A673 (cell line): ENCODE measurements around the gene FCER1G. TPM values are rescaled to one million over a fixed set of nuclear protein-coding genes. Genes with fewer than 3 reads are reported as not detected.
"Not testable (repeated sequence)": the region's sequence is repeated elsewhere in the genome, so short reads cannot be mapped to it uniquely, and the experiment has no call there.

Source experiments
- BruUV-seq: library from RNA; stranded (reverse); fragments of 400-500 nt; replicated peaks from 2 replicates; lab custom pipeline; 2021; lab: Mats Ljungman, UMichigan
- CTCF ChIA-PET: fragments of 300-600 bp; sonication (Branson Sonifier 250); formaldehyde crosslinking; loops from one replicate; lab custom pipeline; 2022; ENCODE audit warnings: antibody characterized with exemption; lab: Charles Lee
- POLR2A ChIA-PET: fragments of 300-600 bp; sonication (Branson Sonifier 250); formaldehyde crosslinking; loops from one replicate; lab custom pipeline; 2022; ENCODE audit warnings: antibody characterized with exemption; ENCODE audit not compliant: low non-redundant PET; lab: Charles Lee
- DNase-seq: peaks from one replicate; pipeline ENCODE4 v3.0.0-alpha.2; 2015; ENCODE audit warnings: low spot score
- H3K27ac ChIP-seq: fragments of 200-600 bp; sonication (generic); 2 replicates; pipeline ENCODE4 v1.5.1; 2016; ENCODE audit warnings: mixed run types, low read depth, mild to moderate bottlenecking, mixed read lengths, antibody characterized with exemption, low read length; ENCODE audit not compliant: poor library complexity, severe bottlenecking
- H3K27me3 ChIP-seq: fragments of 200-600 bp; sonication (generic); replicated peaks from 2 replicates; pipeline ENCODE4 v1.6.1; 2017; ENCODE audit warnings: mixed run types, low read depth, mild to moderate bottlenecking, mixed read lengths, antibody characterized with exemption, low read length; ENCODE audit not compliant: insufficient read depth, poor library complexity
- H3K36me3 ChIP-seq: fragments of 200-600 bp; sonication (generic); 2 replicates; pipeline ENCODE4 v1.6.1; 2016; ENCODE audit warnings: mixed run types, mild to moderate bottlenecking, mixed read lengths, antibody characterized with exemption, low read length; ENCODE audit not compliant: insufficient read depth, poor library complexity, severe bottlenecking
- H3K4me1 ChIP-seq: fragments of 200-600 bp; sonication (generic); 2 replicates; pipeline ENCODE4 v1.6.1; 2017; ENCODE audit warnings: mixed run types, mild to moderate bottlenecking, mixed read lengths, antibody characterized with exemption, low read length; ENCODE audit not compliant: insufficient read depth, poor library complexity, severe bottlenecking
- H3K4me3 ChIP-seq: fragments of 200-600 bp; sonication (generic); 2 replicates; pipeline ENCODE4 v1.5.1; 2016; ENCODE audit warnings: low read depth, mixed run types, mild to moderate bottlenecking, mixed read lengths, low read length; ENCODE audit not compliant: poor library complexity, severe bottlenecking
- H3K9me3 ChIP-seq: fragments of 200-600 bp; sonication (generic); 2 replicates; pipeline ENCODE4 v1.6.1; 2016; ENCODE audit warnings: mixed run types, low read depth, mild to moderate bottlenecking, mixed read lengths, antibody characterized with exemption, low read length; ENCODE audit not compliant: poor library complexity, severe bottlenecking
- CTCF ChIP-seq: fragments of 300-800, 200-600 bp; sonication (generic); conservative IDR thresholded peaks from 2 replicates; pipeline ENCODE4 v1.5.1; 2017; ENCODE audit warnings: low read depth, mild to moderate bottlenecking, antibody characterized with exemption, low read length, moderate library complexity, mixed read lengths
- EZH2 ChIP-seq: fragments of 200-600 bp; sonication (generic); IDR thresholded peaks from 2 replicates; pipeline ENCODE4 v1.6.1; 2017; ENCODE audit warnings: borderline replicate concordance, low read depth, mild to moderate bottlenecking, mixed read lengths, antibody characterized with exemption, low read length; ENCODE audit not compliant: poor library complexity, severe bottlenecking
- intact Hi-C: fragments of 100-400 bp; cut with micrococcal nuclease; formaldehyde crosslinking; loops from one replicate; pipeline ENCODE4 v1.10.0; 2022; ENCODE audit not compliant: unreplicated experiment
- total RNA-seq: library from RNA; stranded (reverse); gene quantifications from 2 replicates; pipeline ENCODE4 v1.2.3, GENCODE V29; 2021

FCER1G gene
- total RNA-seq, 1 experiment from 2014 or later = 1.5 TPM

- TF ChIP-seq CTCF (no peak), EZH2 (no peak)
- ChIA-PET POLR2A (no interaction called here), CTCF (no interaction called here)
- H3K36me3 ChIP-seq = peaks cover 3% of the 10 kb centered on the region
- no peaks in the 10 kb centered on the region for H3K27me3 ChIP-seq
- no peak for DNase-seq
- peaks cover 1% of the 10 kb centered on the region for H3K4me1 ChIP-seq
- intact Hi-C loops = no loop called here
- no TSS peak for BruUV-seq
- no peak overlapping the region for H3K27ac ChIP-seq
- H3K9me3 ChIP-seq = no peaks in the 10 kb centered on the region
- no peak overlapping the region for H3K4me3 ChIP-seq
These were observed 4.9 kb downstream of the FCER1G start for GRCh38 chr1:161220002-161220401.

GRCh38 chr1:161222175-161223019 is 7.3 kb downstream of the FCER1G start:
- no TSS peak for BruUV-seq
- intact Hi-C loops = no loop called here
- Histone ChIP-seq H3K4me1 (peaks cover 13% of the 10 kb centered on the region), H3K36me3 (no peaks in the 10 kb centered on the region), H3K27me3 (no peaks in the 10 kb centered on the region), H3K9me3 (no peaks in the 10 kb centered on the region), H3K27ac (no peak overlapping the region), H3K4me3 (no peak overlapping the region)
- POLR2A ChIA-PET = no interaction called here
- CTCF ChIA-PET = no interaction called here
- TF ChIP-seq CTCF (no peak), EZH2 (no peak)
- no peak for DNase-seq

- no TSS peak for BruUV-seq
- POLR2A ChIA-PET = no interaction called here
- DNase-seq = no peak
These were observed 9.0 kb downstream of the FCER1G start for GRCh38 chr1:161223805-161224694.

GRCh38 chr1:161224695-161225087 is 9.6 kb downstream of the FCER1G start:
- intact Hi-C loops = loop anchor here (1.0 to 5.0 kb wide), 2 partner anchors 32 to 158 kb away; no protein-coding TSS in a partner anchor
- BruUV-seq, H3K9me3 ChIP-seq, DNase-seq, H3K27ac ChIP-seq, POLR2A ChIA-PET, H3K4me3 ChIP-seq, H3K27me3 ChIP-seq: not testable (repeated sequence)
- CTCF ChIA-PET = interaction anchor here (1.5 to 1.7 kb wide), 2 partner anchors 58 to 158 kb away, joined by 6 to 28 read pairs; partner anchors contain the start of gene PPOX
- peaks cover 12% of the 10 kb centered on the region for H3K36me3 ChIP-seq
- H3K4me1 ChIP-seq = peaks cover 18% of the 10 kb centered on the region

More at GRCh38 chr1:161223805-161224694, 9.0 kb downstream of the FCER1G start:
- H3K9me3 ChIP-seq = no peaks in the 10 kb centered on the region
- CTCF ChIA-PET = no interaction called here
- peaks cover 18% of the 10 kb centered on the region for H3K4me1 ChIP-seq
- H3K4me3 ChIP-seq = no peak overlapping the region
- TF ChIP-seq CTCF (no peak), EZH2 (no peak)
- no peak overlapping the region for H3K27ac ChIP-seq
- peaks cover 9% of the 10 kb centered on the region for H3K36me3 ChIP-seq
- no peaks in the 10 kb centered on the region for H3K27me3 ChIP-seq
- intact Hi-C loops = no loop called here
